Cortex of kidney (tissue), 1 donor: ENCODE measurements around the gene GTF2E1.
"Not testable (repeated sequence)": the region's sequence is repeated elsewhere in the genome, so short reads cannot be mapped to it uniquely, and the experiment has no call there.

Source experiments
- DNase-seq: peaks from one replicate; lab custom pipeline; 2025; lab: John Stamatoyannopoulos, UW

Gene GTF2E1

DNA sequence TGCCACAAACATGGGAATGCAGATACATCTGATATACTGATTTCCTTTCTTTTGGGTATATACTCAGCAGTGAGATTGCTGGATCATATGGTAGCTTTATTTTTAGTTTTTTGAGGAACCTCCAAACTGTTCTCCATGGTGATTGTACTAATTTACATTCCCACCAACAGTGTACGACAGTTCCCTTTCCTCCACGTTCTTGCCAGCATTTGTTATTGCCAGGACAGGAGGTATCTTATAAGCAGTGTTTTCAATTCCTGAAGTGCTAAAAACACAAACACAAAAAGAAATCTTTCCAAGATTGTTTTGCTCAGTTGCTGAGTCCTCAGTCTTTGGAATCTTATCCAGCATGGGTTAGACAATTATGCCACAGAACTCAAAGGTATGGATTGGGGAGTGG is 13.5 kb downstream of the GTF2E1 start:
- no peak for DNase-seq

DNA sequence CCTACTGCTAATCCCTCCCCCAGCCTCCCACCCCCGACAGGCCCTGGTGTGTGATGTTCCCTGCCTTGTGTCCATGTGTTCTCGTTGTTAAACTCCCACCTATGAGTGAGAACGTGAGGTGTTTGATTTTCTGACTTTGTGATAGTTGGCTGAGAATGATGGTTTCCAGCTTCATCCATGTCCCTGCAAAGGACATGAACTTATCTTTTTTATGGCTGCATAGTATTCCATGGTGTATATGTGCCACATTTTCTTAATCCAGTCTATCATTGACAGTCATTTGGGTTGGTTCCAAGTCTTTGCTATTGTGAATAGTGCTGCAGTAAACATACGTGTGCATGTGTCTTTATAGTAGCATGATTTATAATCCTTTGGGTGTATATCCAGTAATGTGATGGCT is 16.0 kb downstream of the GTF2E1 start:
- DNase-seq: not testable (repeated sequence)

DNA sequence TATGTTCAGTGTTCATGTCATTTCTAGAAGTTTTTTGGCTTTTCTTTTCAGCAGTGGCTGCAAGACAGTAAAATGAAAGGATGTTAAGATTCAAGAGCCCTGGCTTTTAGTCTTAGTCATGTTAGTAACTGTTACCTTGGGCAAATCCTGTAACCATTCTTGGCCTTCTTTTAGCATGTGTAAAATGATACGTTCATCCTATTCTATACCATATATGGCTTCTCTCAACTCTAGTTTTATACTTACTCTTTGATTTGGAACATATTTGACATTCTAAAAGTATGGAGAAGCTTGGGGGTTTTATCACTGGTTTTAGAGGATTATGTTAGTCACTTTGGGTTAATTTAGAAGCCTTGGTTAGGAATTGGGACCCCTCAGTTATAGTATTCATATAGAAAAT is 20.1 kb downstream of the GTF2E1 start:
- DNase-seq: no peak

DNA sequence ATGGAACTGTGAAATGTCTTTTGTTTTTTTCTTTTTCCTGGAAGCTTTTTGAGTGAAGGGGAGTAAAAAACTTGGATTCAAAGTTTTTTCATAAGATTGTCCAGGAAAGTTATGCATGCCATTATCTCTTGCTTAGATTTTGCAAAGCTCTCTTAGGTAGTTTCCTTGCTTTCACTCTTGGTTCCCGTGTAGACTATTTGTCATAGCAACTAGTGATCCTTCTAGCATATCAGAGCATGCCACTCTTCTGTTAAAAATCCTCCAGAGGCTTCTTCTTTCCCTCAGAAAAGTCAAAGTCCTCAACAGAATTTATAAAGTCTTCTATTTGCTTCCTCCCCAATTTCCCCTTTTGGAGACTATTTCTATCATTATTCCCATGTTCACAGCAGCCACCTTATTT is 21.1 kb downstream of the GTF2E1 start:
- no peak for DNase-seq

DNA sequence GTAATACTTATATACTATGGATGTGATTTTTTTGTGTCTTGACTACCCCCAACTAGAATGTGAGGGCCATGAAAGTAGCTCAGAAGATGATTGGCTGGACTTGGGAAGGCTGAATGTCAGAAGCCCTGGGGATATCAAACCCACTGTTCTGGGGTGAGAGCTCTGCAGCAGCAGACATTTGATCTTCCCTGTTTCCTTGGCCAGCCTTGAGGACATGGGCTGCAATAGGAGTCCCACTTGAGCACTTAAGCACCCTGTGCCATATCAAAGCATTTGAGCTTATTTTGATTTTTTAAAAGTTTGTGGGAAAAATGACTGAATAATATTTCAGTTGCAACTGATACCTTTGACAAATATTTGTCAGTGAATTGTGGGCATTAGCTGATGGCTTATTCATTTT is 21.7 kb downstream of the GTF2E1 start:
- DNase-seq: no peak

DNA sequence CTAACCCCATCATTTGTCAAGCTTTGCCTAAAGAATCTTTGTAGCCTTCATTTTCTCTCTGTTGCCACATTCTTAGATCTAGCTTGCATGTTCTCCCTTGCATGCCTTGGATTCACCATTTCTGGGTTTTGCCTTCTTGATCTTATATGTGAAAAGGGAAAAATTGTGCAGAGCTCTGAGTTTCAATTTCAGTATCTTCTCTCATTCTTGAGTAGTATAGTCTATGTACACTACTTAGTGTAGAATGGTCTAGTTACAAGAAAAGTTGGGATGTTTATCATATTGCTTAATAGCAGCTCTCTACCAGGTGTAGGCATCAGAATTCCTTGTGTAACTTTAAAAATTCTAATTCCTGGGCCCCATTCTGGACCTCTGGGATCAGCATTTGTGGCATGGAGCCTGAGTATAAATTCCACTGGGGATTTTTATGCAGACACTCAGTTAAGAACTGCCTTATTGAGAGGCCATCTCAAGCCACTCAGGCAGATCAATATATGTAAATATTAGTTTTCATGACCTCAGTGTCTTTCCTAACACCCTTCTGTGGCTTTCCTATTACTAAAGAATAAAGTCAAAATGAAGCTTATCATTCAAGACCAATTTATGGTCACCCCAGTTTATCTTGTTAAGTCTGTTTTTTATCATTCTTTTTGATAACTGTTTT is 23.4 kb downstream of the GTF2E1 start:
- DNase-seq: no peak

DNA sequence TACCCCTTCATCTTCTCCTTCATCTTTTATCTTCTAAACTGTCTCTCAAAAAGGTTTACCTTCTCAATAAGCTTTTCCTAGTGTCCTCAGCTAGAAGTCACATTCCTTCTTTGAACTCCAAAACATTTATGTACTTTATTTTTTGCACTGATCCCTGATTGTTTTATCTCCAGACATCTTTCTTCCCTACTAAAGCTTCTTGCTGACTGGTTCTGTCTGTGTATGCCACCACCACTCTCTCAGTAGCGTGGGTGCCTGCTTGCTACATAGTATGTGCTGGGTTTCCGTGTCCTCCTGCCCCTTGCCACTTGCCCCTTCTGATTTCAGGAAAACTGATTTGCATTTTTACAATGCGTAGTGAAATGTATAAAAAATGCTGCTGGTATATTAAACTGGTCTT is 24.0 kb downstream of the GTF2E1 start:
- no peak for DNase-seq

DNA sequence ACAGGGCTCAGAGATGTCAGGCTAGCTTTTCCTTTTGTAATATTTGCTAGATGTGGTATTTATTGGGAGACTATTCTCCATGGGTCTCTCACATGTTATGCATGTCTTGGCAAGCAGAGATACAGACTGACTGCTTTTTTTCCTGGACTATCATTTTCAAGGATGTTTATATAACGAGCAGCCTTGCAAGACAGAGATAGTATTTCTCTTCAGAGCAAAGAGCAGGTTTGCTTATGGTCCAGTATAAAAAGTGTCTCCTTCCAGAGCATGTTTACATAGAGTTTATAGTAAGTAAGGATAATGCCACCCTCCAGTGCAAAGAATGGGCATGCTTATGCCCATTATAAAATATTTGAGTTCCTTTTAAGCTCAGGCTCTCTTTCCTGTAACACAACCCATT is 24.6 kb downstream of the GTF2E1 start:
- no peak for DNase-seq

DNA sequence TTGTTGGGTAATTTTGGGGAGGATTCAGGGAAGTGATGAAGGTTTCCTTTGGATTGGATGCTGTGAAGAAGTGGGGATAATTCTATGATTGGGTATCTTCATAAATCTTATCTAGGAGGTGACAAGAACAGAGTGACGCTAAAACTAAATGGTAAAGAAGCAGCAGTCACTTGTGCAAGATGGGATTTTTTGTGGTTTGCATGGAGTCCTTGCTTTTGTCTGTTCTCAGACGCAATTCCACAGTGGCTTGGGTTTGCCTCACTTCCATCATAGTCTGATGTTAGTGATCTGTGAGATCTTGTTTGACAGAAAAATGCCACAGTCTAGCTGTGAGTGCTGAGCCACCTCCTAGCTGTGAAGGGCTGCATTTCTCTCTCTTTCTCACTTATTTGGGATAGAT is 26.9 kb downstream of the GTF2E1 start:
- no peak for DNase-seq

DNA sequence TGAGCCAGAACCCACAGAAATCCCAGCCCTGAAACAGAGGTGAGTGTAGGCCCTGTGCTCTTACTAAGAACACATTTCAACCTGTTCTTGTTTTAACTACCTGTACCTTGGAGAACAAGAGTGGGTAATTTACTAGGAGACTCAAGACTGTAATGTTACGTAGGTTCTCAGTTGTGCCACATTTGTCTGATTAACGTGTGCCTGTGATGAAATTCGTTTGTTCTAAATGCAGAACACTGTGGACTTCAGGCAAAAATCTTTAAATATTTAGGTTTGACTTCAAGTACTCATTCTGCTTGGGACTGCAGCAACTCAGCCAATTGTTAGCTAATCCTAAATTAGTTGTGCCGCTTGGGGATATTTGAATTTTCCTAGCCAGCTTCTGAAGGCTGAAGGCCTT is 28.3 kb downstream of the GTF2E1 start:
- no peak for DNase-seq

DNA sequence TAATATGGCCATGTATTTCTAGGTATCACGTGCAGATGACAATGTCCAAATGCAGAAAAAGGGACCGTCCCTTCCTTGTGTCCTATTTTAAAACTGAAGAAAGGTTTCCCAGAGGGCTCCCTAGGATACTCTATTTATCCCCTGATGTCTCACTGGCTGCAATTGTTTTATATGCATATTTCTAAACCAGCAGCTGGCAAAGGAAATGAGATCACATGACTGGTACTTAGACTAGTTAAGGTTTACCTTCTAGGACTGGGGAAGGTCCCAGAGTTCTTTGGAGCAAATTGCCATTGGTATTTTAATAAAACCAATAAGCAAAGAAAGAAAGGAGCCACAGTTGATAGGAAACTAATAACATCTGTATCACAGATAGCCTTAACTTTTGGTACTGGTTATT is 29.5 kb downstream of the GTF2E1 start:
- no peak for DNase-seq

DNA sequence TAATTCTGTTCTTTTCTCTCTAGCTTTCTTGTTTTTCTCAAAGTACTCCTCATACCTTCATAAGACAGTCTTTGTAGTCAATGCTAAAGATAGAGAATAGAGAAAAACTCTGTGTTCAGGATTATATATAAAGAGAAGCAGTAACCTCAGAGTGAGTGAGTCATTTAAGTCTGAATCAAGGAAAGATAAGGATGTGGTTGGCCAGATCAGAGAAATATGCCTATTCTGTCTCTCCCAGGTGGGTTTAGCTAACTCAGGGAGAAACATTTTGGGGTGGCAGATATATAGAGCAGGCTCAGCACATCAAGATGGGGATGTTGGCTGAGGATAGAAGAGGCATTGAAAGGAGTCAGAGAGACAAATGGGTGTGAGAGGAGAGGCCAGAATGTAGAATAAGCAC is 31.4 kb downstream of the GTF2E1 start:
- DNase-seq: no peak

DNA sequence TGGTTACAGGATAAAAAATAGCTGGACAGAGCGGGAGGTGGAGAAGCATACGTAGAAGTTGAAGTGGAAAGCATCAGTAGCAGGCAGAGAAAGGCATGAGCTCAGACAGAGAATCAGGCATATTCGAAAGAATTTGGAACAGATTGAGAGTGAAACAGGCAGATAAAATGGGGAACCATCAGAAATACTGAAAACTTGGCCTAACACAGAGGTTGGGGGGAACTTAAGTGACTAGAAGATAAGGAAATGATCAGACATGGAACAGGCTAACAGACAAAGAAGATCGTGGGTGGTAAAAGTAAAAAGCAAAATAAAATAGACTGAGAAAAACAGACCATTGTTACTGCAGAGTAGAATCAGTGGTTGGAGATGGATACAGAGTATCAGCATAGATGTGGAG is 32.9 kb downstream of the GTF2E1 start:
- no peak for DNase-seq

DNA sequence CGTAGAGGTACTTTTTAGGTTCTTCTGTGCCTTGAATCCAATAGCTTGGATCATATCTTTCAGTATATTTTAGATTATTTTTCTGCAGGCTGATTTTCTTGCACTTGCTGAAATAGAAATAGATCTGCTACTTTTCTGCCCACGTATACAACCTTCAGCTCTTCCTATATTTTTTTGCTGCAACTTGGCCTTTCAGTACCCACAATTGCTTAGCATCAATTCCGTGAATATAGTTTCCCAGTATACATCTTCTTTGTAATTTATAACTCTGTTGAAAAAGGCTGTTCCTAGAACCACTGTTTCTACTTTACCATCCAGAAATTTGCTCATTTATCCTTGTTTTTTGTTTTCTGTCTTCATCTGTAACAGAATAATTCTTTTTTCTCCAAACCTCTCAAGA is 36.2 kb downstream of the GTF2E1 start:
- DNase-seq: no peak

DNA sequence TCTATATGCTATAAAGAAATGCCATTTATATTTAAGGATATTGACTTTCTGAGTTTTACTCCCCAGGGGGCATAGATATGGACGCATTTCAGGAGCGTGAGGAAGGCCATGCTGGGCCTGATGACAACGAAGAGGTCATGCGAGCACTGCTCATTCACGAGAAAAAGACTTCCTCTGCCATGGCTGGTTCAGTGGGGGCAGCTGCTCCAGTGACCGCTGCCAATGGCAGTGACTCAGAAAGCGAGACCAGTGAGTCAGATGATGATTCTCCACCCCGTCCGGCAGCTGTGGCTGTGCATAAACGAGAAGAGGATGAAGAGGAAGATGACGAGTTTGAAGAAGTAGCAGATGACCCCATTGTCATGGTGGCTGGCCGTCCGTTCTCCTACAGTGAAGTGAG is 38.4 kb downstream of the GTF2E1 start:
- no peak for DNase-seq

DNA sequence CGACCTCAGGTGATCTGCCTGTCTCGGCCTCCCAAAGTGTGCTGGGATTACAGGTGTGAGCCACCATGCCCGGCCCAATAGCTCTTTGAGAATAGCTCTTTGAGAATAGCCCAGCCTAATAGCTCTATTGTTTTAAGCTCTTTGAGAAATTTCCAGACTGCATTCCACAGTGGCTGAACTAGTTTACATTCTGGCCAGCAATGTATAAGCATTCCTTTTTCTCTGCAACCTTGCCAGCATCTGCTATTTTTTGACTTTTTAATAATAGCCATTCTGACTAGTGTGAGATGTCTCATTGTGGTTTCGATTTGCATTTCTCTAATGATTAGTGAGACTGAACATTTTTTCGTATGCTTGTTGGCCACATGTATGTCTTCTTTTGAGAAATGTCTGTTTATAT is 43.3 kb downstream of the GTF2E1 start:
- not testable (repeated sequence) for DNase-seq

DNA sequence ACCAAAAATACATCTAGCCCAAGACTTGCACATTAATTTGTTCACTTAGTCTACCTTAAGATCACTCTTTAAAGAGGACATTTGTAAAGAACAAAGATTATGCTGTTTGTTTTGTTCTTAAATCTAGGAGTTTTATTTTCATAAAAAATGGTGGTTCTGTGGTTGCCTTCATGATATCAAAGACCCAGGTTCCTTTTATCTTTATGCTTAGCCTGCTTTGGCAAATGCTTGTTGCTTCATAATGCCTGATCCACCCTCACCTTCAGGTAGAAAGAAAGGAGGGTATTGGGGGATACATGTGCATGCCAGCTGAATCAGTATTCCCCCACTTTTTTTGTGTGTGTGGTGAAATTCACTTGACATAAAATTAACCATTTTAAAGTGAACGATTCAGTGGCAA is 48.5 kb downstream of the GTF2E1 start:
- no peak for DNase-seq

DNA sequence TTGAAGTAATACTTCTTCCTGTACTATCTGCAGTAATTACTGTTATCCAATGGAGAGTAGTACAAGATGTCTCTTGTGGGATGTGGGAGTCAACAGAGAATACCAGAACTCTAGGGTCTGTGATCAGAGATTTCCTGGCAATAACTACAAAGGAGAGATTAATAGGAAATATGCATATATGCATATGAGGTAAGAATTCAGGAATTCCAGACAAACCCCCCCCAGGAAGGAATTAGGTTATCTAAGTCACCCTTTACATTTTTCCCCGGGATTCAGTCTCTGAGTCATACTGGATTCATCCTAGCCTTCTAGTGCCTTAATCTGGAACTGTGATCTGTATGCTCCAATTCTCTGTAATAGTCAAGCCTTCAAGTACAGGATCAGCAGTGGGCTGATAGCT is 49.4 kb downstream of the GTF2E1 start:
- no peak for DNase-seq

DNA sequence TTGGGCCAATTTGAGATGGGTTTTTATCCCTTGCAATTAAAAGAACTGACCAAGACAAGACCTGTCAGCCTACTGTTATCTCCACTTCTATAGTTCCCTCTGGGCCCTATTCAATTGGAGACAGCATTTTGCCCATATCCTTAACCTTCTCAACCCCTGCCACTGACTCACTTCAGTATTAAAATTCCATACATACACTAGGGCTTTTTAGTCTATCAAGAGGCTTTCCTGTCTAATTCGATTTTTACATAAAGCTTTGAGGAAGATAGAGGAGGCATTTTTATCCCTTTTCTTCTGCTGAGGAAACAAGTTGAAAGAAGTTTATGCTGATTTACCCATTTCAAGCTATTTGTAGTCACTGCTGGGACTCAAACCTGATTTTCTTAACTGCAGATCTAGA is 51.1 kb downstream of the GTF2E1 start:
- DNase-seq: no peak

DNA sequence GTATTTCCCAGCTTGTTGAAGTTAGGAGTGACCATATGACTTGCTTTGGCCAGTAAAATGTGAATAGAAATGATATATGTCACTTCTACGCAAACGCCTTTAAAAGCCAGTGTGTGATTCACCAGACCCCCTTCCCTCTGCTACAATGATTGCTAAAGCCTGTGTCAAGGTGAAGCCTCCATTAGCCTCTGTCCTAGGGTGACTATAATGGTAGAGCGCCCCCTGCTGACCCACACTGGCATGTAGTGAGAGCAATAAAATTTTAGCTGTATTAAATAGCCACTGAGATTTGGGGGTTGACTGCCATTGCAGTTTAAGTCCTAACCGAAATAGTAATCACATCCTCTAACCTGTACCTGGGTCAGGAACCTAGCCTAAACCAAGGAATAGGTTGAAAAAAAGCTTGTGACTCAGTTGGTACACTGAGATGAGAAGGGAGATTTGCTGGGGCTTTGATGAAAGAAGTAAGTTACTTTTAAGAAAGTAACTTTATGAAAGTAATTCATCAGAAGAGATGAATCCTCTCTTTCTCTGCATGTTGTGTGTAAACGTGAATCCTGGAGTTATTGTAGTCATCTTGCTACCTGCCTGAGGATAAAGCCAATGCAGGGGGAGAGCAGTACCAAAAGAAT is 52.6 kb downstream of the GTF2E1 start:
- no peak for DNase-seq

DNA sequence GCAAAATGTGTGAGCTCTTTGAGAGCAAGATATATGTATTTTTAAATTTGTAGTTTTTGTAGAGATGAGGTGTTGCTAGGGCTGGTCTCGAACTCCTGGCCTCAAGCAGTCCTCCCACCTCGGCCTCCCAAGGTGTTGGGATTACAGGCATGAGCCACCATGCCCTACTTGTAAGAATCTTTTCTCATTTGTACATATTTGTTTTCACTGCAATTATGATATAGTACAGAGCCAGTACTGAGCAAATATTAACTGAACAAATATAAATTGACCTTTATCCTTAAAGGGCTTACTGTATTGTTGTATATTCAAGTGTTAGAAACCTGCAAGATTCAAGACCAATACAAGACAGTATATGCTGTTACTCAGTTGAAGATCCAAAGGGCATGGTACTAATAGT is 53.4 kb downstream of the GTF2E1 start:
- DNase-seq: no peak

DNA sequence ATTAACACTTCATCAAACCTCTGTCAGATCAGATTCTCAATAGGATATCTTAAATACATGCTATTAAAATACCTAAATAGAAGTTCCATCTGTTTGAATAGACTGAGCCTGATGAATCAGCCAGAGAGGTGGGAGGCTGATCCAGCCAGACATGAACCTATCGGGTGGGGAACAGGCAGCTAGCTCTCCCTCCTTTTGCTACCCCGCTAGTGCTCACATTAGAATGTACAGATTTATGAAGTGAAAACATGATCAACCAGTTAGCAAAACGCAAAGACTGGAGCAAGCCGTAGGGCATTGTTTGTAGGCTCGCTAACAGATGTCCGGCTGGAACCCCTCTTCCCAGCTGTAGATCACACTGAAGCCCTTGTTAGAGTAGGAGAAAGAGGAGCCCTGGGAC is 54.4 kb downstream of the GTF2E1 start:
- no peak for DNase-seq

DNA sequence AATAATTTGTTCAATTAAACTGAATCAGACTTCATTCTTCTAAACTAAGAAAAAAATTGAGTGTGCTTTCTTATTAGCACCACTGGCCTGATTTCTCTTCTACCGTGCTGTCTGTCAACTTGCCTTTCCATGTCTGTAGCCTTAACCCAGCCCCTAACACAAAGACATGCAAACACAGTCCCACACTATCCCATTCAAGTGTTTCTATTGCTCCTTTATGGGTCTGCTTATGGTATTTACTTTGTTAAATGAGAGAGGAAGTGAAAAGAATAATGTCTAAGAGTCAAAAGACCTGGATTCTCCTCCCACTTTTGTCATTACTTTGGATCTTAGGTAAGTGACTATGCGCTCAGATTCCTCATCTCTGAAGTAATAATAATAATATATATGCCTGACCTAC is 55.3 kb downstream of the GTF2E1 start:
- no peak for DNase-seq

DNA sequence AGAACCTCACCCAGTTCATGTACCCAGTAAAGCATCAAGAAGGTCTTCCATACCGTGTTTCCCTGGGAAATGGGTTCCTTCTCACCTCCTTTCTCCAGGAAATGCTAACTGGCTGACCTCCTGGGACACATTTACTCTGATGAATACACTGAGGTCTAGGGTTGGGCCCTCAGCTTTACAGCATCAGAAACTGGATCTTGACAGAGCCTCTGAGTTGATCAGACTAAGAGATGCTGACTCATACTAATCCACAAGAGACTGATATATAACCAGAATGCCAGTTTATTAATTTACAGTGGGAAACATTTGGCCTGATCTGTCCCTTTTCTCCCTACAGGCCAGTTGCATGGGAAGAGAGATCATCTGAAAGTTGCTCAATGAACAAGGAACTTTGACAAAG is 55.8 kb downstream of the GTF2E1 start:
- DNase-seq: no peak
